ENCODE data around the gene MUC13. TPM values are rescaled to one million over a fixed set of nuclear protein-coding genes. Genes with fewer than 3 reads are reported as not detected.

The MUC13 gene
- polyA plus RNA-seq, 1 donor from 2014 or later, result not detected

- no peak overlapping the region for H3K27ac ChIP-seq (ENCODE audit: low read length)
These were observed 55.2 kb downstream of the MUC13 start for GRCh38 chr3:124879337-124879680.

GRCh38 chr3:124878561-124879336, 55.8 kb downstream of the MUC13 start:
- no peaks in the 10 kb centered on the region for H3K79me2 ChIP-seq (replicated peaks; ENCODE audit: insufficient read depth, low read length)
- no peak overlapping the region for H3K4me2 ChIP-seq (ENCODE audit: low read length)
- no peak overlapping the region for H2AFZ ChIP-seq (ENCODE audit: low read depth, low read length)
- H3K36me3 ChIP-seq (ENCODE audit: insufficient read depth, low read length), result no peaks in the 10 kb centered on the region
- peaks cover 9% of the 10 kb centered on the region for H3K27me3 ChIP-seq (ENCODE audit: insufficient read depth, low read depth, low read length)
- H3K9ac ChIP-seq (ENCODE audit: low read length), result no peak overlapping the region
- H4K20me1 ChIP-seq (ENCODE audit: insufficient read depth), result no peaks in the 10 kb centered on the region
- H3K27ac ChIP-seq (ENCODE audit: low read length), result no peak overlapping the region
- H3K9me2 ChIP-seq (ENCODE audit: insufficient read depth, low read length), result no peaks in the 10 kb centered on the region
- H3K9me3 ChIP-seq (ENCODE audit: low read length), result no peaks in the 10 kb centered on the region
- no peak overlapping the region for H3K4me3 ChIP-seq (ENCODE audit: low read length)
- H3F3A ChIP-seq (ENCODE audit: insufficient read depth, low read length, poor library complexity, severe bottlenecking), result no peaks in the 10 kb centered on the region
- TF ChIP-seq TAF1 (IDR thresholded peaks at IDR 0.05; ENCODE audit: low read depth) (no peak), EP300 (conservative IDR thresholded peaks at IDR 0.05; ENCODE audit: poor library complexity, severe bottlenecking) (no peak), MXI1 (conservative IDR thresholded peaks at IDR 0.05; ENCODE audit: poor library complexity, severe bottlenecking) (no peak), RAD21 (conservative IDR thresholded peaks at IDR 0.05) (no peak), CTCF (IDR thresholded peaks at IDR 0.05; ENCODE audit: poor library complexity, severe bottlenecking) (no peak), SMC3 (conservative IDR thresholded peaks at IDR 0.05; ENCODE audit: poor library complexity) (no peak), POLR2AphosphoS5 (IDR thresholded peaks at IDR 0.05) (no peak)

More at GRCh38 chr3:124879337-124879680, 55.2 kb downstream of the MUC13 start:
- no peaks in the 10 kb centered on the region for H3F3A ChIP-seq (ENCODE audit: insufficient read depth, low read length, poor library complexity, severe bottlenecking)
- H3K79me2 ChIP-seq (replicated peaks; ENCODE audit: insufficient read depth, low read length), result no peaks in the 10 kb centered on the region
- H3K27me3 ChIP-seq (ENCODE audit: insufficient read depth, low read depth, low read length), result peaks cover 15% of the 10 kb centered on the region
- no peak for TF ChIP-seq TAF1 (IDR thresholded peaks at IDR 0.05; ENCODE audit: low read depth)
- no peak for TF ChIP-seq REST (IDR thresholded peaks at IDR 0.05; ENCODE audit: borderline replicate concordance)
- TF ChIP-seq EZH2 (IDR thresholded peaks at IDR 0.05; ENCODE audit: borderline replicate concordance, insufficient read depth, low read length, poor library complexity, severe bottlenecking), result no peak
- no peak for TF ChIP-seq POLR2AphosphoS5 (IDR thresholded peaks at IDR 0.05)
- TF ChIP-seq CTCF (IDR thresholded peaks at IDR 0.05; ENCODE audit: poor library complexity, severe bottlenecking), result no peak
- TF ChIP-seq SMC3 (conservative IDR thresholded peaks at IDR 0.05; ENCODE audit: poor library complexity), result no peak
- no peak for TF ChIP-seq EP300 (conservative IDR thresholded peaks at IDR 0.05; ENCODE audit: poor library complexity, severe bottlenecking)
- no peak for TF ChIP-seq RAD21 (conservative IDR thresholded peaks at IDR 0.05)
- no peak for TF ChIP-seq MXI1 (conservative IDR thresholded peaks at IDR 0.05; ENCODE audit: poor library complexity, severe bottlenecking)
- H3K4me3 ChIP-seq (ENCODE audit: low read length), result no peak overlapping the region
- H4K20me1 ChIP-seq (ENCODE audit: insufficient read depth), result no peaks in the 10 kb centered on the region
- H2AFZ ChIP-seq (ENCODE audit: low read depth, low read length), result no peak overlapping the region
- no peaks in the 10 kb centered on the region for H3K9me2 ChIP-seq (ENCODE audit: insufficient read depth, low read length)
- no peaks in the 10 kb centered on the region for H3K36me3 ChIP-seq (ENCODE audit: insufficient read depth, low read length)
- H3K9me3 ChIP-seq (ENCODE audit: low read length), result no peaks in the 10 kb centered on the region
- H3K9ac ChIP-seq (ENCODE audit: low read length), result no peak overlapping the region
- H3K4me2 ChIP-seq (ENCODE audit: low read length), result no peak overlapping the region

All from neural cell (in vitro differentiated cells).